Measurements from ENCODE around the gene CKAP5.

- no peak for TF ChIP-seq CTCF (IDR thresholded peaks at IDR 0.05)
- no peak for TF ChIP-seq POLR2A (IDR thresholded peaks at IDR 0.05)
Measured at GRCh38 chr11:46877580-46877979, 31.5 kb upstream of the CKAP5 start.
